Karpas-422 (cell line): Measurements from ENCODE around the gene TFRC. TPM values are rescaled to one million over a fixed set of nuclear protein-coding genes. Genes with fewer than 3 reads are reported as not detected.
"Not testable (repeated sequence)": the region's sequence is repeated elsewhere in the genome, so short reads cannot be mapped to it uniquely, and the experiment has no call there.

Experiments
- DNase-seq: peaks from one replicate; pipeline ENCODE4 v3.0.0-alpha.2; 2015
- H2AFZ ChIP-seq: fragments of 200-600 bp; sonication (generic); 2 replicates; pipeline ENCODE4 v1.6.1; 2014; ENCODE audit warnings: antibody characterized with exemption, low read length, mixed read lengths
- H3K27ac ChIP-seq: fragments of 200-600 bp; sonication (generic); 2 replicates; pipeline ENCODE4 v1.5.1; 2014; ENCODE audit warnings: mild to moderate bottlenecking, low read length, moderate library complexity
- H3K27me3 ChIP-seq: fragments of 200-600 bp; sonication (generic); 2 replicates; pipeline ENCODE4 v1.6.1; 2014; ENCODE audit warnings: low read length, mixed read lengths
- H3K36me3 ChIP-seq: fragments of 200-600 bp; sonication (generic); 2 replicates; pipeline ENCODE4 v1.6.1; 2014; ENCODE audit warnings: low read length, mixed read lengths; ENCODE audit not compliant: insufficient read depth
- H3K4me1 ChIP-seq: fragments of 200-600 bp; sonication (generic); 2 replicates; pipeline ENCODE4 v1.6.1; 2014; ENCODE audit warnings: mild to moderate bottlenecking, low read length, mixed read lengths
- H3K4me2 ChIP-seq: fragments of 200-600 bp; sonication (generic); 2 replicates; pipeline ENCODE4 v1.6.1; 2014; ENCODE audit warnings: low read length, low read depth, mild to moderate bottlenecking; ENCODE audit not compliant: poor library complexity, severe bottlenecking
- H3K4me3 ChIP-seq: fragments of 200-600 bp; sonication (generic); 2 replicates; pipeline ENCODE4 v1.5.1; 2014; ENCODE audit warnings: mild to moderate bottlenecking, antibody characterized with exemption, low read length, mixed read lengths
- H3K79me2 ChIP-seq: fragments of 200-600 bp; sonication (generic); 2 replicates; pipeline ENCODE4 v1.6.1; 2014; ENCODE audit warnings: mild to moderate bottlenecking, low read length, mixed read lengths
- H3K9ac ChIP-seq: fragments of 200-600 bp; sonication (generic); 2 replicates; pipeline ENCODE4 v1.6.0; 2014; ENCODE audit warnings: low read length
- H3K9me2 ChIP-seq: fragments of 200-600 bp; sonication (generic), shearing (Covaris generic); replicated peaks from 2 replicates; pipeline ENCODE4 v1.6.0; 2014; ENCODE audit warnings: mild to moderate bottlenecking, low read length, moderate library complexity; ENCODE audit not compliant: insufficient read depth
- H3K9me3 ChIP-seq: fragments of 300-700, 200-600 bp; sonication (generic); 2 replicates; pipeline ENCODE4 v1.6.1; 2014; ENCODE audit warnings: low read length, mixed read lengths
- H4K20me1 ChIP-seq: fragments of 200-600 bp; sonication (generic); 2 replicates; pipeline ENCODE4 v1.6.1; 2014; ENCODE audit warnings: mild to moderate bottlenecking, antibody characterized with exemption, low read length, low read depth; ENCODE audit not compliant: insufficient read depth
- total RNA-seq: library from RNA; depleted of rRNA; stranded (reverse); fragments of >200 nt; shearing (Covaris generic); gene quantifications from 2 replicates; pipeline ENCODE4 v1.2.3, GENCODE V29; 2014; ENCODE audit warnings: low replicate concordance

TFRC gene
- total RNA-seq, 1 experiment from 2014 or later = 105 TPM

- Histone ChIP-seq H3K4me3 (peak overlapping the region; percentile 10; the same call in 1 of the 2 replicates), H2AFZ (peak overlapping the region; percentile 73; the same call in 1 of the 2 replicates), H3K27me3 (no peaks in the 10 kb centered on the region), H3K4me1 (peaks cover 9% of the 10 kb centered on the region), H4K20me1 (no peaks in the 10 kb centered on the region), H3K9me2 (no peaks in the 10 kb centered on the region), H3K27ac (no peak overlapping the region), H3K9me3 (no peaks in the 10 kb centered on the region), H3K36me3 (no peaks in the 10 kb centered on the region), H3K4me2 (peak overlapping the region; percentile 50), H3K9ac (peak overlapping the region; percentile 8), H3K79me2 (no peaks in the 10 kb centered on the region)
- DNase-seq = peak; percentile 65
Observed at GRCh38 chr3:196096382-196096953, 14.6 kb upstream of the TFRC start.

- DNase-seq = no peak
- Histone ChIP-seq H4K20me1 (no peaks in the 10 kb centered on the region), H3K4me1 (peaks cover 9% of the 10 kb centered on the region), H3K4me2 (no peak overlapping the region), H3K9me3 (no peaks in the 10 kb centered on the region), H3K36me3 (no peaks in the 10 kb centered on the region), H3K9me2 (no peaks in the 10 kb centered on the region), H3K9ac (no peak overlapping the region), H3K27me3 (no peaks in the 10 kb centered on the region), H2AFZ (no peak overlapping the region), H3K4me3 (no peak overlapping the region), H3K27ac (no peak overlapping the region), H3K79me2 (no peaks in the 10 kb centered on the region)
Observed at GRCh38 chr3:196093317-196094111, 11.6 kb upstream of the TFRC start.

- no peaks in the 10 kb centered on the region for H3K27me3 ChIP-seq
- H3K9me2 ChIP-seq = no peaks in the 10 kb centered on the region
- no peaks in the 10 kb centered on the region for H3K36me3 ChIP-seq
- DNase-seq = no peak
- H3K9ac ChIP-seq = no peak overlapping the region
- H4K20me1 ChIP-seq = no peaks in the 10 kb centered on the region
- no peak overlapping the region for H2AFZ ChIP-seq
- H3K79me2 ChIP-seq = no peaks in the 10 kb centered on the region
- H3K27ac ChIP-seq = no peak overlapping the region
- H3K4me3 ChIP-seq = no peak overlapping the region
- peaks cover under 1% of the 10 kb centered on the region; the same call in 1 of the 2 replicates for H3K4me1 ChIP-seq
- no peaks in the 10 kb centered on the region for H3K9me3 ChIP-seq
- no peak overlapping the region for H3K4me2 ChIP-seq
Observed at GRCh38 chr3:196087906-196088305, 6.0 kb upstream of the TFRC start.

GRCh38 chr3:196082619-196082971 lies 705 bp upstream of the TFRC start:
- DNase-seq = no peak
- no peaks in the 10 kb centered on the region for H3K27me3 ChIP-seq
- peaks cover 37% of the 10 kb centered on the region for H4K20me1 ChIP-seq
- peak overlapping the region; percentile 98 for H3K9ac ChIP-seq
- H3K9me2 ChIP-seq = no peaks in the 10 kb centered on the region
- H3K4me3 ChIP-seq = peak overlapping the region; percentile 85
- peak overlapping the region; percentile 97 for H3K4me2 ChIP-seq
- H3K79me2 ChIP-seq = peaks cover 43% of the 10 kb centered on the region
- H3K27ac ChIP-seq = no peak overlapping the region
- H2AFZ ChIP-seq = peak overlapping the region; percentile 99
- H3K4me1 ChIP-seq = peaks cover 34% of the 10 kb centered on the region
- H3K36me3 ChIP-seq = peaks cover 15% of the 10 kb centered on the region; the same call in 1 of the 2 replicates
- no peaks in the 10 kb centered on the region for H3K9me3 ChIP-seq

GRCh38 chr3:196081002-196081833 lies 672 bp downstream of the TFRC start:
- Histone ChIP-seq H3K4me2 (peak overlapping the region; percentile 97), H3K4me1 (peaks cover 34% of the 10 kb centered on the region), H2AFZ (peak overlapping the region; percentile 51; the same call in 1 of the 2 replicates), H3K9me3 (no peaks in the 10 kb centered on the region), H3K27ac (peak overlapping the region; percentile 62), H3K9me2 (no peaks in the 10 kb centered on the region), H3K79me2 (peaks cover 56% of the 10 kb centered on the region), H4K20me1 (peaks cover 44% of the 10 kb centered on the region), H3K9ac (peak overlapping the region; percentile 98), H3K36me3 (peaks cover 23% of the 10 kb centered on the region; the same call in 1 of the 2 replicates), H3K27me3 (no peaks in the 10 kb centered on the region), H3K4me3 (peak overlapping the region; percentile 85)
- DNase-seq = peak; percentile 90

GRCh38 chr3:196080101-196080846 lies 1.6 kb downstream of the TFRC start:
- not testable (repeated sequence) for DNase-seq, H3K9me3 ChIP-seq, H2AFZ ChIP-seq, H3K27me3 ChIP-seq, H3K9me2 ChIP-seq
- Histone ChIP-seq H4K20me1 (peaks cover 49% of the 10 kb centered on the region), H3K79me2 (peaks cover 65% of the 10 kb centered on the region), H3K27ac (peak overlapping the region; percentile 62), H3K4me3 (peak overlapping the region; percentile 85), H3K4me1 (peaks cover 34% of the 10 kb centered on the region), H3K4me2 (peak overlapping the region; percentile 97), H3K9ac (peak overlapping the region; percentile 98), H3K36me3 (peaks cover 27% of the 10 kb centered on the region; the same call in 1 of the 2 replicates)

GRCh38 chr3:196079682-196080081 lies 2.2 kb downstream of the TFRC start:
- Histone ChIP-seq H4K20me1 (peaks cover 51% of the 10 kb centered on the region), H3K36me3 (peaks cover 32% of the 10 kb centered on the region), H3K4me1 (peaks cover 34% of the 10 kb centered on the region), H3K27me3 (no peaks in the 10 kb centered on the region), H3K79me2 (peaks cover 71% of the 10 kb centered on the region), H3K9me2 (no peaks in the 10 kb centered on the region), H3K27ac (no peak overlapping the region), H2AFZ (no peak overlapping the region), H3K4me3 (peak overlapping the region; percentile 85; the same call in 1 of the 2 replicates), H3K4me2 (peak overlapping the region; percentile 97), H3K9me3 (no peaks in the 10 kb centered on the region), H3K9ac (peak overlapping the region; percentile 98; the same call in 1 of the 2 replicates)
- DNase-seq = no peak
